Mesenteric fat pad (tissue), 1 donor: ENCODE results near the gene TMTC1. TPM values are rescaled to one million over a fixed set of nuclear protein-coding genes. Genes with fewer than 3 reads are reported as not detected.
"Not testable (repeated sequence)": the region's sequence is repeated elsewhere in the genome, so short reads cannot be mapped to it uniquely, and the experiment has no call there.

Source experiments
- DNase-seq: peaks from one replicate; pipeline ENCODE4 v3.0.0-alpha.2; 2020; ENCODE audit warnings: low spot score
- total RNA-seq: library from RNA; stranded (reverse); fragmentation: NEBNext Ultra II Directional; extraction: Animal tissue kit (Norgen Biotek cat#: 25700); gene quantifications from one replicate; pipeline ENCODE4 v1.2.1, GENCODE V29; 2021
- donor health status: DM: yes; HTN: yes; CAD: no.

TMTC1 gene
- total RNA-seq, 1 donor from 2014 or later, result 107 TPM

- no peak for DNase-seq
Measured at GRCh38 chr12:29578731-29579130, 205.0 kb downstream of the TMTC1 start.

DNA sequence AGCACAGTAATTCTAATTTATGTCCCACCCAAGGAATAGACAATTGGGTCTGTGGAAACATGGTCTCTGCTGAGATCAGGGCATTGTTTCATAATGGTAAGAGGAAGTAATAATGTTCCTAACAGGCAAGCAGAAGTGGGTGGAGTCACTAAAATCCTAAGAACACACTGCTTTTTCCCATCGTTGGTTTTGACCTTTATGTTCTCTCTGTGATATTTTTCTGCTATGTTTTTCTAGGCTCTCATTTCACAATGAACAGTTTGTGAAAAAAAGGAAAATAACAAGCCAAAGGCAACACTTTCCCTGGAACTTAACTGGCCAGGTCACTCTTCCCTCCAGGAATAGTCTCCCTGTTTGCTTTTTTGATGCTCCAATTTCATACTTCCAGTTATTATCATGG lies 205.7 kb downstream of the TMTC1 start:
- DNase-seq, result no peak

GRCh38 chr12:29574500-29574899 lies 209.2 kb downstream of the TMTC1 start:
- DNase-seq, result no peak

- no peak for DNase-seq
Measured at GRCh38 chr12:29572938-29573337, 210.8 kb downstream of the TMTC1 start.

DNA sequence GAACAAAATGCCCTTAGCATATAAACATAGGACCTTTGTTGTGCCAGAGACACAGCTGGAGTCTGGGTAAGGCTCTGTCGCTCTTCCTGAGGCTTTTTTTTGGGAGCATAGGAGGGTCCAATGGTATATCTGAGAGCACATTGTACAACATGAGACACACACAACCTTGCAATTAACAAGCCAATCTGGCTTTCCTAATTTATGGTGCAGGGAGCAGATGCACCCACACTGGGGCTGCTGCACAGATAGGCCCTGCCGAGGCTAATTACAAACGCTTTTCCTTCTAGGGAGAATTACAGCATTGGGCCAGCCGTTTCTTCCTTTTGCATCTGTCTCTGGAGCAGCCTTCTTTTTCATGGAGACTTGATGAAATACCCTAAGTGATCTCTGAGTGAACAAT lies 211.3 kb downstream of the TMTC1 start:
- no peak for DNase-seq

DNA sequence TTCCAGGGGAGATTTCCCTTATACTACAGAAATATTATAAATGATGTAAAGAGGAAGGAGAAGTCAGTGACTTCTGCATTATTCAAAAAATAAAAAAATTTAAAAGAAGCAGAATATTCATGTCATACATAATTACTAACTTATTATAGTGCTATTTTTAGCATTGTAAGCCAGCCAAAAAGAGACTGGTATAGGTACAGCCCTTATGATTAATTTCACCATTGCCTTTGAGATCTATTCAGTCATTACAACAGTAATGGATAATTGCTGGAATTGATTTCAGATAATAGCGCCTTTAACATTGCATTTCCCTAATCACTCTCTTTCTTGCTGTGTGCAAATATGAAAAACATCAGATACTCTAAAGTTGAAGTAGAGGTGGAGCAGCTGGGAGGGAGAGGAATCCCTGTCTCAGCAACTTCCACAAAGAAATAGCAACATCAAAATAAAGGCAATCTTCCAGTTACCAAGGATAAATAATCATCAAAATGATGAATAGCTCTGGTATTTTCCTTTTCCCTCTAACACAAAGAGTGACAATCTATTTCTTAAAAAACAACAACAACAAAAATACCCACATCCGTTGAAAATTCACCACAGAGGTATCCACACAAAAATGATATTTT lies 214.5 kb downstream of the TMTC1 start:
- no peak for DNase-seq

DNA sequence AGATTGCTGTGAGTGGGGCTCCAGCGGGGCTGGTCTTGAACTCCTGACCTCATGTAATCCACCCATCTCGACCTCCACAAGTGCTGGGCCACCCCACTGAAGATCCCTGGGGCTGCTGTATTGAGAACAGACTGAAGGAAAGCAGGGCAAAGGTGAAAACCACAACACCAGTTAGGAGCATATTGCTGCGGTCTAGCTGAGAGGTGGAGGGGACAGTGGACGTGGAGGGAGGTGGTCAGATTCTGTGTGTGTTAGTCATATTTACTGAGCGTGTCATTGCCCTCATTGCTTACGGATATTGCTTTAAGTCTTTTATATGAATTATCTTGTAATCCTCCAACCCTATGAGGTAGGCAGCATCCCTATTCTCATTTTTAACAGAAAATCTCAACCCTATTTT lies 217.3 kb downstream of the TMTC1 start:
- DNase-seq, result no peak

GRCh38 chr12:29565727-29566126 lies 218.0 kb downstream of the TMTC1 start:
- DNase-seq, result no peak

DNA sequence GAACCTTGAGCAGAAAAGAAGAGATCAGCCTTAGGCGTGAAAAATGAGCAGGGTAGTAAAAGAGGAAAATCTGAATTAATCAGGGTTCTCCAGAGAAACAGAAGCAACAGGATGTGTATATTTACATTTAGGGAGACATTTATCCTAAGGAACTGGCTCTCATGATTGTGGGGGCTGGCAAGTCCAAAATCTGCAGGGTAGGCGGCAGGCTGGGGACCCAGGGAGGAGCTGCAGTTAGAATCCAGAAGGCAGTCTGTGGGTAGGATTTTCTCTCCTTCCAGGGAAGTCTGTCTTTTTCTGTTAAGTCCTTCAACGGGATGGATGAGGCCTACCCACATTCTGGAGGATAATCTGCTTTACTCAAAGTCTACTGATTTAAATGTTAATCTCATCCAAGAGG lies 218.8 kb downstream of the TMTC1 start:
- DNase-seq, result no peak

- DNase-seq, result no peak
Measured at GRCh38 chr12:29563636-29564035, 220.1 kb downstream of the TMTC1 start.

DNA sequence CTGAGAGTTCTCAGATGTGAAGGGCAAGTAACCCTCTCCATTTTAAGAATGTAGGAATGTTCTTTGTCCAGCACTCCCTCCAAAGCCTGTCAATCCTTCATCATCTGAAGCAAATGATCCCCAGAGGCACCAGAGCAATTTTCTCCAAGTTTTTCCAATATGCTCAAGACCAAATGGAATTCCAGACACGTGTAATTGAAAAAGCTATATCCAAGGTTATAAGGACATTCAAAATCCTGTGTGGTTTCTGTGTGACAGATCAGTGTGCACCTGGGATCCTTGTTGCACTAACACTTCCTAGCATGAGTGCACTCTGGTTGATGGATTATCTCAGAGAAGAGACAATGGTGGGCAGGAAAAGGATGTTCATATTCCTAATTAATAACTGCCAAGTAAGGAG lies 220.7 kb downstream of the TMTC1 start:
- DNase-seq, result no peak

- DNase-seq, result no peak
Measured at GRCh38 chr12:29562110-29562804, 221.5 kb downstream of the TMTC1 start.

DNA sequence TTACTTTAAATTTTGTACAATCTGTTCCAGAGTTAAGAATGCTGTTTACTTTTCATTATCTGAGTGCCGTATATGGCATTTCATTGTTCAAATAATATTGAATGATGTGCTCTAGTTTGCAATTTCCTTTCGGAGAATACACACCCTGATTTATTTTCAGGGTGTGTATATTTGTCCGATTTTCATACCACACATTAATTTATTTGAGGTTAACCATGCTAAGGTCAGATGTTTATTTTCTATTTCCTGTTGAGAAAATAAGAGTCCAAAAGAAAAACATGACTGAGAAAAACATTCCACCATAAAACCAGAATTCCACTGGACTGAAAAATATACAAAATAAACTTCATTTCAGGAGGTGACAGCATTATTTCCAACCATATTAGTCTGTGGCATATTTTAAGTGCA lies 222.1 kb downstream of the TMTC1 start:
- DNase-seq, result no peak

- DNase-seq, result no peak
Measured at GRCh38 chr12:29559198-29559597, 224.5 kb downstream of the TMTC1 start.

- DNase-seq, result no peak
Measured at GRCh38 chr12:29556363-29556762, 227.4 kb downstream of the TMTC1 start.

DNA sequence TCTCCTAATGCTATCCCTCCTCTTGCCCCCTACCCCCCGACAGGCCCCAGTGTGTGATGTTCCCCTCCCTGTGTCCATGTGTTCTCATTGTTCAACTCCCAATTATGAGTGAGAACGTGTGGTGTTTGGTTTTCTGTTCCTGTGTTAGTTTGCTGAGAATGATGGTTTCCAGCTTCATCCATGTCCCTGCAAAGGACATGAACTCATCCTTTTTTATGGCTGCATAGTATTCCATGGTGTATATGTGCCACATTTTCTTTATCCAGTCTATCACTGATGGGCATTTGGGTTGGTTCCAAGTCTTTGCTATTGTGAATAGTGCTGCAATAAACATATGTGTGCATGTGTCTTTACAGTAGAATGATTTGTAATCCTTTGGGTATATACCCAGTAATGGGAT lies 228.3 kb downstream of the TMTC1 start:
- DNase-seq, result not testable (repeated sequence)

GRCh38 chr12:29552994-29553748 lies 230.6 kb downstream of the TMTC1 start:
- DNase-seq, result no peak

DNA sequence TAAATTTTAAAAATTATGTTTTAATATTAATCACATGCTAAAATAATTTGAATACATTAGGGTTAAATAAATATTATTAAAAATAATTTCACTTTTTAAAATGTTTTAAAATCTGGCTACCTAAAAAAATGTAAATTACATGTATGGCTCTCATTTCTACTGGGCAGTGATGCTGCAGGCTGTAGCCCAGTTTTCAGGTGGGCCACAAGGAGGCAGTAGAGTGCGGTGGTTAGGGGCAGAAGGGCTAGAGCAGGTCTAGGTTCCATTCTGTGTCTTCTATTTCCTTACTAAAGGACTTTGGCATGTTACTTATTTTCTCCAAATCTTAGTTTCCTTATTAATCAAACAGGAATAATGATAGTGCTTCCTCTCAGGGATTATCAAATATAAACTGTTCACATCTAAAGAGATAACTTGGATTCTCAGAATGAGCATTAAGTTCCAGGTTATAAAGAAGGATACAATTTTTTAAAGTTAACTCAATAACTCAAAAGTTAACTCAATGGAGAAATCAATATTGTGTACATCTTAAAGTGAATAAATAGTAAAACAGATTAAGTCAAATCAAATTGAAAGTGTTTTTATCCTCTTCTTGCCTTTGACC lies 231.3 kb downstream of the TMTC1 start:
- no peak for DNase-seq

GRCh38 chr12:29551812-29552211 lies 231.9 kb downstream of the TMTC1 start:
- no peak for DNase-seq

GRCh38 chr12:29547864-29548263 lies 235.9 kb downstream of the TMTC1 start:
- no peak for DNase-seq

DNA sequence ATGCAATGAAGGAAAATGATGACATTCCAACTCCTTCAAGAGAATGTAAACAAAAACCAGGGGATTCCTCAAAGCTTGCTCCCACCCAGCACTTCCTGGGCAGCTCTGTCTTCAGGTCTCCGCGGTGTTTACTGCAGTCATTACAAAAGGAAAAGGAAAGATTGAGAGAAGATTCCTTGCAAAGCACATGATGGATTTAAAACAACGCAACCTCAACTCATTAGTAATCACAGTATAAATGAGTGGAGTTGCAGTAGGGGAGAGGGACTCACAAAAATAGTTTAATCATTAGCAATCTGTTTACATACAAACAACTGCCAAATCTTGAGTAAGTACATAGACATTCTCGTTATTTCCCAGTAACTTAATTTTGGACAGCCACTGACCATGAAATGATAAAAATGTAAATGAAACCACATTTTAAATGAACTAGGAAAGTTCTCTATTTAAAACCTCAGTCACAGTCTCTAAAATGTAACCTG lies 236.6 kb downstream of the TMTC1 start:
- no peak for DNase-seq

DNA sequence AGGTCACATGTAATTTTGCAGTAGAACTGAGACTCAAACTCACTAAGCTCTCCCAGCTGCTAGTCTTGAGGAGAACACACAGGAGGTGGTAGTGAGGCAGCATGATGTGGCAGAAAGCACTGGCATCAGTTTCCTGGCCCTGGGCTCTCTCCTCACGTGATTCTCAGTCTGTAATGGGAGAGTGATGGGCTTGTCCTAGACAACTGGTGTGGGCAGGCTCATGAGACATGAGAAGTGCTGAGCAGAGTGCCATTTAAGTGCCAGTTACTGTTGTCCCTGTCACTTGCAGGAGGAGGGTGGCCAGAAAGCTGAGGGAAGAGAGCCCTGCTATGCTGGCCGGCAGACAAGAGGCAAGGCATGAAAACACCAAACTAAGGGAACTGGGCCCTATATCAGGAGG lies 237.7 kb downstream of the TMTC1 start:
- no peak for DNase-seq
